Measurements from ENCODE around the gene MFAP3L. TPM values are rescaled to one million over a fixed set of nuclear protein-coding genes. Genes with fewer than 3 reads are reported as not detected.

Gene MFAP3L
- total RNA-seq, 1 donor from 2014 or later = 6.3 TPM

DNA sequence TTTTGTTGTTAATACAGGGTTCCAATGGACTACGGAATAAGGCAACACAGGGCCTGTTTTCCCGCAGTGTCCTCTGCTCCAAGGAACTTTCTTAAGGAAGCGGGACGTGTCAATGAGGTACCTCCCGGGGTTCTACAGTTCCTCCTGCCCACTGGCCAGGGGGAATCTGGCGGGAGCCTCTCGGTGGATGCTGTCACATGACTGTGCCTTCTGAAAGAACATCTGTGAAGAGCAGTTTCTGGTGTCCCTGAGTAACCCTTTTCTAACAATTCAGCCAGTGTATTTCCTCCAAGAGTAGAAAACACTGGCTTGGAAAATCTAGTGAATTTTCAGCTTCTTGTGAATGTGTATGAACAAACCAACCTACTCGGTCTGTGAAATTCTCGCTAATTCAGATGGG lies 32.7 kb downstream of the MFAP3L start:
- H3K9me3 Mint-ChIP-seq (ENCODE audit: unreplicated experiment) = no peaks in the 10 kb centered on the region
- no peak for TF ChIP-seq CTCF (IDR thresholded peaks at IDR 0.05; ENCODE audit: unreplicated experiment)
- H3K4me1 Mint-ChIP-seq (ENCODE audit: unreplicated experiment) = no peaks in the 10 kb centered on the region
- H3K4me3 Mint-ChIP-seq (ENCODE audit: unreplicated experiment) = no peak overlapping the region
- DNase-seq (ENCODE audit: low spot score) = no peak
- no peaks in the 10 kb centered on the region for H3K36me3 Mint-ChIP-seq (ENCODE audit: low read depth, unreplicated experiment)
- H3K27me3 Mint-ChIP-seq (ENCODE audit: unreplicated experiment) = peaks cover 4% of the 10 kb centered on the region
- H3K27ac Mint-ChIP-seq (ENCODE audit: unreplicated experiment) = no peak overlapping the region

DNA sequence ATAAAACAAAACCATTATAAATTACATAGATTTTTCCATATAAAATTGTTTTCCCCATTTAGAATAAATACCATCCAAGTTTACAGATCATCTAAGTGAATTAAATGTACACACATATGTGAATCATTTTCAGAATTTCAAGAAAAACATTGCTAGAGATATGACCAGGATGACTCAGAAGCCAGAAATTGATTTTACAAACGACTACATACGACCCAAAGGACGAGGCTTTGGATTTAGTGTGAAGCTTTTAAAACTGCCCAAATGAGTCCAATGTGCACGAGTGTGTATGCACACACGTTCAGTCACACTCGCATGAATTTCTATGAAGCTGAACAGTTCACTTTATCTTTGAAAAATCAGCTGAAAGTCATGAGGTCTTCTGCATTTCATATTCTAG lies 37.9 kb downstream of the MFAP3L start:
- Mint-ChIP-seq H3K4me3 (ENCODE audit: unreplicated experiment) (no peak overlapping the region), H3K4me1 (ENCODE audit: unreplicated experiment) (no peaks in the 10 kb centered on the region), H3K36me3 (ENCODE audit: low read depth, unreplicated experiment) (no peaks in the 10 kb centered on the region), H3K27me3 (ENCODE audit: unreplicated experiment) (peaks cover 4% of the 10 kb centered on the region), H3K9me3 (ENCODE audit: unreplicated experiment) (no peaks in the 10 kb centered on the region), H3K27ac (ENCODE audit: unreplicated experiment) (no peak overlapping the region)
- TF ChIP-seq CTCF (IDR thresholded peaks at IDR 0.05; ENCODE audit: unreplicated experiment) = no peak
- DNase-seq (ENCODE audit: low spot score) = no peak

- Mint-ChIP-seq H3K27ac (ENCODE audit: unreplicated experiment) (no peak overlapping the region), H3K4me3 (ENCODE audit: unreplicated experiment) (no peak overlapping the region), H3K36me3 (ENCODE audit: low read depth, unreplicated experiment) (no peaks in the 10 kb centered on the region), H3K27me3 (ENCODE audit: unreplicated experiment) (peaks cover 4% of the 10 kb centered on the region), H3K9me3 (ENCODE audit: unreplicated experiment) (no peaks in the 10 kb centered on the region), H3K4me1 (ENCODE audit: unreplicated experiment) (no peaks in the 10 kb centered on the region)
- TF ChIP-seq CTCF (IDR thresholded peaks at IDR 0.05; ENCODE audit: unreplicated experiment) = no peak
- no peak for DNase-seq (ENCODE audit: low spot score)
These were observed 38.6 kb downstream of the MFAP3L start for GRCh38 chr4:169987327-169988228.

DNA sequence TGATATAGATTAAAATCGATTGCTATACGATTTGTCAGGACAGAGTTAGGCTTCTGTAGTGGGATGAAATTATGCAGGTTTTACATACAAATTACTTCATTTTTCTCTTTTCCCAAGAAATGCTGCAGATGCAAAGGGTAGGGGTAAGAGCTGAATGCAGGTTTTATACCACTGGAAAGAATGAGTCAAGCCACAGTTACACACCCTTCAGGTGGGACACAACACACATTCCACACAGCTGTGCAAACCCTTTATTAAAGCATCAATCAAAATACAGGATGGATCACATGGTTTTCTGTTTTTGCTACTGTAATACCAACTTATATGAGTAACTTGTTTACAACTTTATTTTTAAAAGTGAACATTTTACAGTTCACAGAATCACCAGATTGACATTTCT lies 39.8 kb downstream of the MFAP3L start:
- Mint-ChIP-seq H3K9me3 (ENCODE audit: unreplicated experiment) (no peaks in the 10 kb centered on the region), H3K4me3 (ENCODE audit: unreplicated experiment) (no peak overlapping the region), H3K27me3 (ENCODE audit: unreplicated experiment) (no peaks in the 10 kb centered on the region), H3K4me1 (ENCODE audit: unreplicated experiment) (no peaks in the 10 kb centered on the region), H3K27ac (ENCODE audit: unreplicated experiment) (no peak overlapping the region), H3K36me3 (ENCODE audit: low read depth, unreplicated experiment) (no peaks in the 10 kb centered on the region)
- TF ChIP-seq CTCF (IDR thresholded peaks at IDR 0.05; ENCODE audit: unreplicated experiment) = no peak
- DNase-seq (ENCODE audit: low spot score) = no peak

DNA sequence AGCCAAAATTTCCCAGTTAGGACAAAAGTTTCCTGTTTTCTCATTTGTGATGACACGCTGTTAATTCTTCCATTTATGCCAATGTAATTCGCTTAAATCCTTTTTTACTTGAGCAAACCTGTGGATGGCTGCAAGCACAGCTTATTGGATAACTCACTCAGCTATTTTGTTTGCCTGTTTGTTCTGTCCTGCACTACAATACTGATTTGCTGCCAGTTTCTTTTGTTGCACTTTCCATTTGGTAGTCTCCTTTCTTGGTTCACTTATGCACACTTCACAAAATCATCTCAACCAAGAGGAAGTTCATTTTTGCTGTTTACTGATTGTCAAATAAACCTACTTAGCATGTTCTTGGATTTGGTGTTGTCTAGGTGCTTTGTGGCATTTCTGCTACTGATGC lies 40.3 kb downstream of the MFAP3L start:
- Mint-ChIP-seq H3K9me3 (ENCODE audit: unreplicated experiment) (no peaks in the 10 kb centered on the region), H3K4me1 (ENCODE audit: unreplicated experiment) (no peaks in the 10 kb centered on the region), H3K36me3 (ENCODE audit: low read depth, unreplicated experiment) (no peaks in the 10 kb centered on the region), H3K27me3 (ENCODE audit: unreplicated experiment) (no peaks in the 10 kb centered on the region), H3K27ac (ENCODE audit: unreplicated experiment) (no peak overlapping the region), H3K4me3 (ENCODE audit: unreplicated experiment) (no peak overlapping the region)
- no peak for DNase-seq (ENCODE audit: low spot score)
- no peak for TF ChIP-seq CTCF (IDR thresholded peaks at IDR 0.05; ENCODE audit: unreplicated experiment)
